NCI-H526 (cell line): Measurements from ENCODE around the gene PHF3.

ENCODE experiments used
- DNase-seq, 2 experiments: peaks; one replicate each; lab custom pipeline; 2025; lab: John Stamatoyannopoulos, UW

PHF3 gene

GRCh38 chr6:63764318-63764916, 128.8 kb downstream of the PHF3 start:
- peak in 1 of 2 experiments; percentile 48 for DNase-seq
